ENCODE results near the gene PTPRN2.
"Not testable (repeated sequence)": the region's sequence is repeated elsewhere in the genome, so short reads cannot be mapped to it uniquely, and the experiment has no call there.

The PTPRN2 gene

DNA sequence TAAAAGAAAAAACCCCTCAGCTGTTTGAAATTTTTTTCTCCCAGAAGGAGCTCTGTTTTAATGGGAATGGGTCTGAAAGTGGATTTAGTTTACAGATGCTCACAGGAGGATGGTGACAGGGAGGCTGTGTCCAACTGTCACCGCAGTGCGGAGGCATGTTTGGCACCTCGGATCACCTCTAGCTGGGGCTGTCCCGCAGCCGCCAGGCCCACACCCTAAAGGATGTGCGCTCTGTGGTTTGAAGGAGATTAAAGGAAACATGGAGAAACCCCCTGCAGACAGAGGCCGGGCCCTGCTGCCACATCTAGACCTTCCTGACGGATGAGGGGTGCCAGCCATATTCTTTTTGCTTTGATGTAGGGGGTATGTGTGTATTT lies 1090.3 kb downstream of the PTPRN2 start:
- DNase-seq, result no peak

DNA sequence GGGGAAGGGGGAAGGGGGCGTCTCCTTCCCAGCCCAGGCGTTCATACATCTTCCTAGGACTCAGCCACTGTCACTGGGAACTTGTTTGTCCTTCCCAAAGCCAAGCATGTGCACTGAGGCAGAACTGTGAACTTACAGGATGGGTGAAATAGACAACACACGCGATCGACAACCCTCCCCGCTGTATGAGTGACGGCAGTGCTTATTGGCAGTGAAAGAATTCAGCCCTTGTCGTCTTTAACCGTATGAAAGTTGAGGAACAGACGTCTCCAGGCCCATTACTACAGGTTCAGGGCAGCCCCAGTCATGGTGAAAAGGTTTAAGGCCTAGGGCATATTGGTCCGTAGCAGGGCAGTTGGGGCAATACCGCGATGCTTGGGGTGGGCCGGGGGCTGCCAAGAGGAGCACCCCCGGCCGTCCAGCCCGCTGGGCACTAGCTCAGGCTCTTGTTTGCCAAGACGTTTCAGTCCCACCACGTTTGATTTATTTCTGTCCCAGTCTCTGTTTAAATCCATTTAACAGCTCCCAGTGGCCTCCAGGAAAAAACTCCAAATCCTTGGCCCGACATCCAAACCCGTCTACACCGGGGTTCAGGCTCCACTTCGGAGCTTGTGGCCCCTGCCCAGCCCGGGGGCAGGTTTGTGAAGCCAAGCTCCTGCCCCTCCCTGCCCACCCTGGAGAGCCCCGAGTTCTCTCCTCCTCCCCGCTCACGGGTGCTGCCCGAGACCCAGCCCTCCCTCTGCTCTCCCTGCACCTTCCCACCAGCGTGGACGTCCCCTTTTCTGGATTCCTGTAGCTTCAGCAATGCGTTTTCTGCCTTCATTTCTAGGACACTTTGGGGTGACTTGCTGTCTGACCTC lies 1091.0 kb downstream of the PTPRN2 start:
- DNase-seq, result no peak

DNA sequence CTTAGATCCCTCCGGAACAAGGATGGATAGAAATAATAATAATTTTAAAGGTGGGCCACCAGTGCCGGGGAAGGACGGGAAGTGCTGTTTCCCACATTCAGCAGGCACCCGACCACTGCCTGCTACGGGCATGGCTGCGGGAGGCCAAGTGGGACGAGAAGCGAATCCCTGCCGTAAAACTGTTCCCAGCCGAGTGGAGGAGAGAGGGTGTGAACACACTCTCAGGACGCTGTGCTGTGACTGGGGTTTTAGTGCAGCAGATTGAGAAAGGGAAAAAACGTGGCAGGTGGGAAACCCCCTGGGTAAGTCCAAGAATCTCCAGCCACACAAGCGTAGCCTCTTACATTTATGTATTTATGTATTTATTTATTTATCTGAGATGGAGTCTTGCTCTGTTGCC lies 1092.0 kb downstream of the PTPRN2 start:
- no peak for DNase-seq

DNA sequence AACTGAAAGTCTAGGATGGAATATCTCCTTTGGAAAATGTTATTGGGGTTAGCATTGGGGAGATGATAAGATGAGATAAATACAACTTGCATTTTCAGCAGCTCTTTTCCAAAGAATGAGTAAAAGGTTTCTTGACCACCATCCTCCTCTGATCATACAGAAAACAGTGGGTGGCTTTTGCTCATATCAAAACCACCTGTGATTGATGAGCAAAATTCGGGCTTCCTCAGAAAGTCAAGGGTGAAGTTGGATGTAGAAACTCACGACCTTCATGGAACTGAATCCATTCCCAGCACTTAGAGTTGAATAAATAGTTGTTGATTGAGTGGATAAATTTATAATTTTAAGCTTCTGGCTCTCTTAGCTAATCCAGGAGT lies 1092.5 kb downstream of the PTPRN2 start:
- DNase-seq, result no peak

DNA sequence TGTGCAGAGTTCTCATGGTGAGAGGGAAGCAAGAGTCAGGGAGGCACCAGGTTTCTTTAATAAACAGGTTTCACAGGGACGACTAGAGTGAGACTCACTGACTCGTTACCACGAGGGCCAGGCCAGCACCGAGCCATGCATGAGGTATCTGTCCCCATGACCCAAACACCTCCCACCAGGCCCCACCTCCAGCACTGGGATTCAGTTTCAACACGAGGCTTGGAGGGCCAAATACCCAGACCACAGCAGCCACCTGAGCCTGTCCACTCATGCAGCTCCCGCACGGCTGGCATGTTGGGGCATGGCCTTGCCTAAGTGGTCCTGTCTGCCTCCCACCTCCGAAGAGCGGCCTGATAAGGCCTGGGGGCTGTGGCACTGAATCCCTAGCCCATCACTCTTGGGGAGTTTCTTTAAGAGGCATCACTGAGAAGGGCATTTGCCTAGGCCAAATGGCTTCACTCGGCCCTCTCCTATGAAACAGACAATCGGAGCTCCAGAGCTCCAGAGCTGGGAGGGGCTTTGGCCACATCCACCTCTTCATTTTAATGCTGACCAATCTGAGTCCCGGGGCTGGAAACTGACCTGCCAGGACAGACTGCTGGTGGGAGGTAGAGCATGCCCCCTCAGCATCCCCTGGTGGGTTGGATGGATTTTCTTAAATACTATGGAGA lies 1093.0 kb downstream of the PTPRN2 start:
- DNase-seq, result no peak

DNA sequence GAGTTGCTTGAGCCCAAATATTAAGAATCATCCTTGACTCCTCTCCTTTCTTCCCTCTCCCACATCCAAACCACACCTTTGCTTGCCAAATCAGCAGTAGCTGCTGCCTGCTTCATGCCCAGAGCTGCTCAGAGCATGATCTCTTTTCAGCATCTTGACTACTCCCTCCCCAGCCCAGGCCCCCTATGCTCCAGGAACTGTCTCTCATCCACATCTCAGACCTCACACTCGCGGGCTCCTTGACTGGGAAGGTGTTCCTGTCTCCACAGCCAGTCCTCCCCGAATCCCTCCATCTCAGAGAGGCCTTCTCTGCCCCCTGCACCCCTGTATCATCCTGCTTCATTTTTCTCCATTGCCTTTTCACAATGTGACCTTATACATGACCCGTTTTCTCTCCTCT lies 1093.8 kb downstream of the PTPRN2 start:
- DNase-seq, result no peak

DNA sequence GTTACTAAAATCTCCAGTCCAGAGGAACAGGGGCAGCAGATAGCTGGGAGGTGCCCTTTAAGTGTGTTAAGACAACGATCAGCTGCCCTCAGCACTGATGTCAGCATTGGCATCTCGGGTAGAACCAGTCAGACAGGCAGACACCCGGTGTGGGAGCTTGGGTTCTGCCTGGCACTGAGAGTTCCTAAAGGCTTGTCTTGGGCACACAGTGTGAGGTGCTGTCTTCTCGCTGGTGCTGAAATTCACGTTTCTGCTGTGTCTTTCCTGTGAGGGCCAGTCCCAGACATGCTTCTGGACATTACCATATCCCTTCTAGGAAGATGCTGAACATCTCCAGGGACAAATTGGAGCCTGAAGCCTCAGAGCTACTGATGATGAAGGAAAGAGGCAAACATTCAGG lies 1094.6 kb downstream of the PTPRN2 start:
- DNase-seq, result no peak

DNA sequence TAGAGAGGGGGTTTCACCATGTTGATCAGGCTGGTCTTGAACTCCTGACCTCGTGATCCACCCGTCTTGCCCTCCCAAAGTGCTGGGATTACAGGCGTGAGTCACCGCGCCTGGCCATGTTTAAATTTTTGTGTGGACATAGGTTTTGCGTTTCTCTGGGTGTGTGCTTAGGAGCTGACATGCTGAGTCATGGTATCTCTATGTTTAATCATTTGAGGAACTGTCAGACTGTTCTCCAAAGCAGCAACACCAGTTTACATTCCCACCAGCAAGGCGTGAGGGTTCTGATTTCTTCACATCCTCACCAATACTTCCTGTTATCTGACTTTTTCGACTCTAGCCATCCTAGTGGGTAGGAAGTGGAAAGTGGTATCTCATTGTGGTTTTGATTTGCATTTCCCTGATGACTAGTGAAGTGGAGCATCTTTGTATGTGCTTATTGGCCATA lies 1097.1 kb downstream of the PTPRN2 start:
- DNase-seq, result peak; percentile 70 to 94 (median 86)

DNA sequence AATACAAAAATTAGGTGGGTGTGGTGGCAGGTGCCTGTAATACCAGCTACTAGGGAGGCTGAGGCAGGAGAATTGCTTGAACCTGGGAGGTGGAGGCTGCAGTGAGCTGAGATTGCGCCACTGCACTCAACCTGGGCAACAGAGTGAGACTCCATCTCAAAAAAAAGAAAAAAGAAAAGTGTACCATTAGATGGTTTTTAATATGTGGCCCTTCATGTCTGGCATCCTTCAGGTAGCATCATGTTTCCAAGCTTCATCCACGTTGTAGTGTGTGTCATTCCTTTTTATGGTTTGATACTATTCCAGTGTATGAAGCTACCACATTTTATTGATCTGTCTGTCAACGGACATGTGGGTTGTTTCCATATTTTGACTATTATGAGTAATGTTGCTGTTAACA lies 1097.8 kb downstream of the PTPRN2 start:
- DNase-seq, result not testable (repeated sequence)

Measured in suppressor macrophage (primary cell).